HG03066 (cell line): ENCODE results near the gene DDAH1.

Experiments used
- ATAC-seq: cut with Tn5 transposase; IDR thresholded peaks from one replicate; pipeline ENCODE4 v1.9.1; 2021; ENCODE audit warnings: low read depth; ENCODE audit not compliant: unreplicated experiment

Gene DDAH1

DNA sequence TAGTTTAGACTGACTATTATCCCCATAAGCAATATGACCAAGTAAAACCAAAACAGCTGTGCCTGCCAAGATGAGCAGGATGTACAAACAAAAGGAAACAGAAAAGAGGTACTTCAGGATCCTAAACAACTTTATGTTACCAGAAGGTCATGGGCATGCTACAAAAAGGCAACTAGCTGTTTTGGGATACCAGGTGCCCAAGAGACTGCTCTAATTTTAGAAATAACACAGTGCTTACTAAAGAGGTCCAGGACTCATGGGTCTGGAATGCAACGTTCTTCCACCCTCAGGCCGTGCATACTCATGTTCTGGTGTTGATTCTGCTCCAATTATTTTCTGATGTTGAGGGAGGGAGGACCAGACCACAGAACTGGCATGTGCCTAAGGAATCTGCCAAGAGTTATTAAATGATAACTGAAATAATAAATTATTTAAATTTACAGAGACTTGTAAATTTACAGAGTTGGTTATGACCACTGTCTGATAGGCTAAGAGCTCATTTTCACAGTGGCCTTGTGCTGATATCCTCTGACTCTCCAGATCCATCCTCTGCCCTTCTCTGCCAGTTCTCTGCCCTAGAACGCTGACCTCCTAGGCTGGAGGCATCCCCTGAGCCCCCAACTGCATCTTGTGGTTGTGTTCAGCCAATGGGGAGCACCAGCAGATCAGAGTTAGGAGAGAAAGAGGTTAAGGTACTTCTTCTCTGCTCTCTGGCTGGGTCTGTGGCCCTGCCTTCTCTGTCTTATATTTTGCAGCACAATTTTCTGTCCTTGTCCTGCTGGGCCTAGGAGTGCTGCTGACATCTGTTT is 150.9 kb downstream of the DDAH1 start:
- ATAC-seq = no peak

DNA sequence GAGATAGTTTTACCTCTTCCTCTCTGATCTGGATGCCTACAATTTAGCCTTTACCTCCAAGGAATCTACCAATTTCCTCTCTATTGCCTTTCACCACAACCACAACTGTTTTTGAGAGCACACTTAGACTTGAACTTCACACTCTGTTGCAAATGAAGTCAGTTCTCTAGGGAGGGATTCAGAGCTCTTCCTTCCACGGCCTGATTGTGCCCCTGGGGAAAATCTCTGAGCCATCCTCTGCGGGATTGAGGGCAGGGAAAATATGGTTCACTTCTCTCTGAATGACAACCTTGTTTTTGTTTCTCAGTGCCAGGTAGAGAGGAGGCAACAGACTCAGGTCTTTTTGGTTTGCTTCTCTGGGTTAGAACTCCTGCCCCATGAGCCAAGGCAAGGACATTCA is 153.1 kb downstream of the DDAH1 start:
- no peak for ATAC-seq

DNA sequence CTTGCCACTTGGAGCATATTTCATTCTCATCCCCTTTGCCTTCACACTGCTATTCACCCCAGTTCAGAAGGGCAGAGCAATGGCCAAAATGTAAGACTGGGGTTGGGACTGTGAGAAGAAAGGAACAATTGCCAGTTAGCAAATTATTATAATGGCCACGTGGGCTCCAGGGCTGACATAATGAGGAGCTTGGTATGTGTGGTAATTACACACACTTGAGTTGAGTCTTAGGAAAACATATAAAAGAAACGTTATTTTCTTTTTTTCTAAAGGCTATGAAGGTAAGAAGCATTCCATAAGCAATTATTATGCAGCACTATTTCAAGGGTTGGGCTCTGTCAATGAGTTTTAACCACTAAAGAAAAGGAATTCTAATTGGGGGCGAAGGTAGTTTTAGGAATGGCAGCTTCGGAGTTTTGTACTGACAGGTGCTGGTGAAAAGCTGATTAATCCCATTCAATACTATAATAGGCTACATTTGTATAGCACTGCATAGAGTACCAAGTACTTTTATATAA is 156.1 kb downstream of the DDAH1 start:
- ATAC-seq = no peak

GRCh38 chr1:85307987-85308832 is 156.7 kb downstream of the DDAH1 start:
- peak; percentile 92 for ATAC-seq

- no peak for ATAC-seq
Observed at GRCh38 chr1:85306236-85306635, 158.7 kb downstream of the DDAH1 start.

- ATAC-seq = no peak
Observed at GRCh38 chr1:85303440-85304162, 161.4 kb downstream of the DDAH1 start.

GRCh38 chr1:85300140-85300539 is 164.8 kb downstream of the DDAH1 start:
- no peak for ATAC-seq

DNA sequence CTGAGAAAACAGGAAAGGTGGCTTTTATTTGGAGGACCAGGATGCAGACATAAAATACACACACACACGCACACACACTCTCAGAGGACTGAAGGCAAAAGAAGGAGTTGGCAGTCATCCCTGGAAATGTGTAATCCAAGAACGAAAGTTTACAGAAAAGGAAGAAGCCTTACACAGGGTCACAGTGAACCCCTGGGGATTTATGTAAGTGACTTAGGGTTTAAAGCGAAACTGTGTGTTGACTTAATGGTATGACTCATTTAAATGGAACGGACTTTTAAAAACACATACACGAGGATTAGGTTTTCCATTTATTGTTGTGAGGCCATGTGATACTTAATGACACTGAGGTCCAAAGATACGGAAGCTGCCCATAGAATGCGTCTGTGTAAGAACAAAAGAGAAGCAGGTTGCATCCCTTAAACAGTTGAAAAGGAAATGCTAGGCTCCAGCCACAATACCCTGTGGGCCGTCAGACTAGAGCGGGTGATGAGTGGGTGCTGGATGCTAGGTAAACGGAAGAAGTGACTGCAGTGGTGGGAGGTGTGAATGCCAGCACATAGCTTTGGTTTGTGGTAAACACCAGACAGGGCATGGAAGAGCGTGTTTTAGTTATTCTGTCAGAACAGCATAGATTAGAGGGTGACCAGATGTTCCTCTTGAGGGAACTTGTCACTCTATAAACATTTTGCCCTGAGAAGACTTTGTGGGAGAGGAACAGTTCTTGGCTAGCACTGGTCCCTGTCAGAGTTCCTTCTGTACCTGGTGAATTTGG is 166.9 kb downstream of the DDAH1 start:
- ATAC-seq = peak; percentile 92

DNA sequence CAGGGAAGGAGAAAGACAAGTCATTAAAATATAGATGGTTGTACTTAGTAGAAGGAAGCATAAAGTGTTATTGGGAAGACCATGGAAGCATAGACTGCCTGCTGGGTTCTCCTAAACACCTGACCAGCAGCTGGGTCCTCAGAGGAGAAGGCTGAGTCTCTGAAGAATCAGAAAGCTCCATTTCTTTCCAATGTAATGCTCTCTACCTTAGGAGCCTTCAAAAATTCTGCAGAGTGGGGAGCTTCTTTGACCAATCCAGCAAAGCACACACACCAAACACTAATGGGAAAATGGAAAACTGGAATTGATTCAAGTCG is 167.5 kb downstream of the DDAH1 start:
- ATAC-seq = no peak

DNA sequence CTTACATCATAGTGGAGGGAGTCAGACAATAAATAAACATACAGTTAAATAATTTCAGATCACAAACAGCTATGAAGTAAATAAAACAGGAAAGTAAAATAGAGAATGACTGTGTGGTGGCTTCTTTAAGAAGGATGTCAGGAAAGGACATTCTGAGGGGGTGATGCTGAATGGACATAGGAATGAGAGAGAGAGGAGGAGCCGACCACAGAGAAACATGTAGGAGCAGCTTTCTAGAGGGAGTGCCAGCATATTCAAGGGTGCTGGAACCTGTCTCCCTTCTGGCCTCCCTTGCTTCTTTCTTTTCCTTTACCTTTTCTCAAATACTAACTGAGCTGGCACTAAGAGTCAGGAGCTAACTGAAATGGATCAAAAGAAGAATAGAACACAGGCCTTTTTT is 168.0 kb downstream of the DDAH1 start:
- ATAC-seq = no peak

DNA sequence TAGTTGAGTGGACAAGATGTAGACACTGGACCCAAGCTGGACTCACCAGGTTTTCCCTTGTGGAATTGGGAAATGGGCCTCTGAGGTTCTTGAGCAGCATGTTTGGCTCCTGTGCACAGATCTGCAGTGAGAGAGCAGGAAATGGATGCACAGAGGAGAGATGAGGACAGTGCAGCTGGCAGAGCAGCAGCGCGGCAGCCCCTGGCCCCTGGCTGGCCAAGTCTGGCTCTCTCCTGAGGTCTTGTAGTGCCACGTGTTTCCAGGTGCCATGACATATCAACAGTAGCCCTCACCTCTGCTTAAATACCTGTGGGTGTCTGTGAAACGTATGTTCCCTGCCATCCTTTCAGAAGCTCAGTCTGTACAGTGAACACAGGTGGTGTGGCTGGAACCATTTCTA is 169.3 kb downstream of the DDAH1 start:
- ATAC-seq = no peak

- ATAC-seq = no peak
Observed at GRCh38 chr1:85295006-85295431, 169.9 kb downstream of the DDAH1 start.

GRCh38 chr1:85290826-85291225 is 174.1 kb downstream of the DDAH1 start:
- no peak for ATAC-seq

- ATAC-seq = peak; percentile 62
Observed at GRCh38 chr1:85289848-85290335, 175.1 kb downstream of the DDAH1 start.

DNA sequence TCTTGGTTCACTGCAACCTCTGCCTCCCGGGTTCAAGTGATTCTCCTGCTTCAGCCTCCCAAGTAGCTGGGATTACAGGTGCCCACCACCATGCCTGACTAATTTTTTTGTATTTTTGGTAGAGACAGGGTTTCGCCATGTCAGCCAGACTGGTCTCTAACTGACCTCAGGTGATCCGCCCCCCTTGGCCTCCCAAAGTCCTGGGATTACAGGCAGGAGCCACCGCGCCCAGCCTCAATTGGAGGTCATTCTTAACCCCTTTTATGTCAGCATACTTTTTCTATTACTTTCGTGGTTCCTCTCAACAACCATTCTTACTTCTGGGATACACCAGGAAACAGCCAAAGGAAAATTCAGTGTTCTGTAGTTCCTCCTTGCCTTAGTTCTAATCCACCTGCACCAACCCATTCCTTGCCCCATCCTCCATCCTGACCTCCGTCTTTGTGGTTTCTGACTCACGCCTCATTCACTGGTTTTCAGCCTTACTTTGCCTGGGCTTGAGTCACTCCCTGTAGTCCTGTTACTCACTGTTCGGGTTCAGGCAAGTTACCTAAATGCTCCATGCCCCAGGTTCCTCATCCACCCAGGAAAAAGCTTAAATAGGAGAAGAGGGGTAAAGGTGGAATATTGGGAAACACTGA is 175.6 kb downstream of the DDAH1 start:
- ATAC-seq = peak; percentile 12

DNA sequence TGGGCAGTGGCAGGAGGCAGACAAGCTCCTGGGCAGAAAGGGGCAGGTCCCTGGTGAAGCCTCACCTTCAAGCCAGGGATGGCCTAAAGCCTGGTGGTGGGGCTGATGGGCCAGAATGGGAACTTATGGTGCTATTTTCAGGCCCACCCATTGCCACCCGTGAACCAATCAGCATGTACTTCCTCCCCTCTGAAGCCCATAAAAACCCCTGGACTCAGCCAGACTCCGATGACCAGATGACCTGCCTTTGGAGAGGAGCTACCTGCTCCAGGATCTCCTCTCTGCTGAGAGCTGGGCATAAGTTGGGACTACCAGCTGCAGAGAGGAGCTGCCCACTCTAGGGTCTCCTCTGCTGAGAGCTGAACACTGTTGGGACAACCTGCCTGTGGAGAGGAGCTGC is 180.8 kb downstream of the DDAH1 start:
- no peak for ATAC-seq

GRCh38 chr1:85283475-85284199 is 181.3 kb downstream of the DDAH1 start:
- no peak for ATAC-seq

DNA sequence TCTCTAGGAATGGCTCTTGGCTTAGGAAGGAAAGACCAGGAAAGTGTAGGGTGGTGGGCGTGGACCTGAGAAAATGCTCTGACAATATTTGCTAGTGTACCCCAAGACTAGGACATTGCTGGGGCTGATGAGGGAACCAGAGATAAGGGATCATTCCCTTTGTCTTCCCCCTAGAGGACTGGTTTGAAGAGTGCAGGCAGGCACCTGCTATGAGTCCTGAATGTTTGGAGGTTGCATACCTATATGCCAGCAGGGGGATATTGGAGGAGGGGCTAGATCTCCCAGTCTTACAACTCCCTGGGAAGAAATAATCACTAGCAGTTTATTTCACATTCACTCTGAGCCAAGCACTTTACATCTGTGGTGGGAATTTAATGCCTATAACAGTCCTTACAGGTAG is 182.5 kb downstream of the DDAH1 start:
- ATAC-seq = no peak

DNA sequence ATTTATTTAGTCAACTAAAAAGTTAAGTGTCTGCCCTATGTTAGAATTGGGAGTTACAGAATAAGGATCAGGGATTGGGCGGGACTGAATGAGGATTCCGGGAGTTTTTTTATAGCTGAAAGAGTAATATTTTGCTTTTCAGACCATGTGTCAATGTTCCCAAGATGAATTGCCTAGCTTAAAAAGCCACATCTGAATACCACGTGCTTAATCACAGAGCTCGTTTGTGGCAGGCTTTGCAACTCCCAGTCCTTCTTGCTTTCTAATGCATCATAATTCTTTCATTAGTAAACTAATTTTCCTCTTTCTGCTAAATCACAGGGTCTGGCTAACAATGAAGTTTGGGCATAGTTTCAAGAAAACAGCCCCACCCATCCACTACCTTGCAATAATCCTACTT is 184.3 kb downstream of the DDAH1 start:
- no peak for ATAC-seq
